A549 treated with GW870086 at 1 μM for 4 hours (cell line): ENCODE data around the gene MSH6. TPM values are rescaled to one million over a fixed set of nuclear protein-coding genes. Genes with fewer than 3 reads are reported as not detected.

Source experiments
- total RNA-seq: library from RNA; stranded (reverse); fragments of 200-300 nt; extraction: Qiagen RNA extraction; gene quantifications from 5 replicates; pipeline ENCODE4 v1.2.3, GENCODE V29; 2022; ENCODE audit warnings: low read depth

The MSH6 gene, protein sequence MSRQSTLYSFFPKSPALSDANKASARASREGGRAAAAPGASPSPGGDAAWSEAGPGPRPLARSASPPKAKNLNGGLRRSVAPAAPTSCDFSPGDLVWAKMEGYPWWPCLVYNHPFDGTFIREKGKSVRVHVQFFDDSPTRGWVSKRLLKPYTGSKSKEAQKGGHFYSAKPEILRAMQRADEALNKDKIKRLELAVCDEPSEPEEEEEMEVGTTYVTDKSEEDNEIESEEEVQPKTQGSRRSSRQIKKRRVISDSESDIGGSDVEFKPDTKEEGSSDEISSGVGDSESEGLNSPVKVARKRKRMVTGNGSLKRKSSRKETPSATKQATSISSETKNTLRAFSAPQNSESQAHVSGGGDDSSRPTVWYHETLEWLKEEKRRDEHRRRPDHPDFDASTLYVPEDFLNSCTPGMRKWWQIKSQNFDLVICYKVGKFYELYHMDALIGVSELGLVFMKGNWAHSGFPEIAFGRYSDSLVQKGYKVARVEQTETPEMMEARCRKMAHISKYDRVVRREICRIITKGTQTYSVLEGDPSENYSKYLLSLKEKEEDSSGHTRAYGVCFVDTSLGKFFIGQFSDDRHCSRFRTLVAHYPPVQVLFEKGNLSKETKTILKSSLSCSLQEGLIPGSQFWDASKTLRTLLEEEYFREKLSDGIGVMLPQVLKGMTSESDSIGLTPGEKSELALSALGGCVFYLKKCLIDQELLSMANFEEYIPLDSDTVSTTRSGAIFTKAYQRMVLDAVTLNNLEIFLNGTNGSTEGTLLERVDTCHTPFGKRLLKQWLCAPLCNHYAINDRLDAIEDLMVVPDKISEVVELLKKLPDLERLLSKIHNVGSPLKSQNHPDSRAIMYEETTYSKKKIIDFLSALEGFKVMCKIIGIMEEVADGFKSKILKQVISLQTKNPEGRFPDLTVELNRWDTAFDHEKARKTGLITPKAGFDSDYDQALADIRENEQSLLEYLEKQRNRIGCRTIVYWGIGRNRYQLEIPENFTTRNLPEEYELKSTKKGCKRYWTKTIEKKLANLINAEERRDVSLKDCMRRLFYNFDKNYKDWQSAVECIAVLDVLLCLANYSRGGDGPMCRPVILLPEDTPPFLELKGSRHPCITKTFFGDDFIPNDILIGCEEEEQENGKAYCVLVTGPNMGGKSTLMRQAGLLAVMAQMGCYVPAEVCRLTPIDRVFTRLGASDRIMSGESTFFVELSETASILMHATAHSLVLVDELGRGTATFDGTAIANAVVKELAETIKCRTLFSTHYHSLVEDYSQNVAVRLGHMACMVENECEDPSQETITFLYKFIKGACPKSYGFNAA (N-terminal part only)
- 70.8 to 88.2 TPM (median 83.9 TPM) in 5 replicates for total RNA-seq

GRCh38 chr2:47782671-47783485 is at the start of gene MSH6:
TSS of gene MSH6 (plus strand) at chr2:47783145. CDS start at chr2:47783234, 89 bp downstream.

Other genes with a start within 250 kb of the MSH6 start
- 0.02 to 0.06 TPM (median 0.03 TPM) in 3 of 5 replicates, not detected in the others for gene KCNK12, start 212.2 kb upstream of the MSH6 start, total RNA-seq
- 31.0 to 44.9 TPM (median 40.5 TPM) in 5 replicates for gene FBXO11, start 123.4 kb downstream of the MSH6 start, total RNA-seq